ENCODE data around the gene MEX3A. TPM values are rescaled to one million over a fixed set of nuclear protein-coding genes. Genes with fewer than 3 reads are reported as not detected.

MEX3A gene
- total RNA-seq, 1 donor from 2014 or later = 1.2 TPM

GRCh38 chr1:156104065-156104810 lies 22.0 kb upstream of the MEX3A start:
- Mint-ChIP-seq H3K36me3 (ENCODE audit: low read depth) (no peaks in the 10 kb centered on the region), H3K4me1 (ENCODE audit: low read depth) (peaks cover 60% of the 10 kb centered on the region), H3K4me3 (ENCODE audit: low read depth) (no peak overlapping the region), H3K9me3 (no peaks in the 10 kb centered on the region), H3K27me3 (ENCODE audit: low read depth) (no peaks in the 10 kb centered on the region), H3K27ac (peak overlapping the region; percentile 100)
- no peak for DNase-seq (ENCODE audit: low spot score)
- intact Hi-C loops (cut with micrococcal nuclease) = no loop called here

GRCh38 chr1:156103521-156103947 lies 21.3 kb upstream of the MEX3A start:
- Mint-ChIP-seq H3K4me3 (ENCODE audit: low read depth) (no peak overlapping the region), H3K27me3 (ENCODE audit: low read depth) (no peaks in the 10 kb centered on the region), H3K36me3 (ENCODE audit: low read depth) (no peaks in the 10 kb centered on the region), H3K9me3 (no peaks in the 10 kb centered on the region), H3K4me1 (ENCODE audit: low read depth) (peaks cover 61% of the 10 kb centered on the region), H3K27ac (peak overlapping the region; percentile 100)
- no peak for DNase-seq (ENCODE audit: low spot score)
- intact Hi-C loops (cut with micrococcal nuclease) = no loop called here

- Mint-ChIP-seq H3K36me3 (ENCODE audit: low read depth) (no peaks in the 10 kb centered on the region), H3K4me1 (ENCODE audit: low read depth) (peaks cover 63% of the 10 kb centered on the region)
Measured at GRCh38 chr1:156102633-156103511, 20.6 kb upstream of the MEX3A start.

GRCh38 chr1:156101880-156102279 lies 19.6 kb upstream of the MEX3A start:
- Mint-ChIP-seq H3K4me3 (ENCODE audit: low read depth) (no peak overlapping the region), H3K27ac (peak overlapping the region; percentile 34)
- intact Hi-C loops (cut with micrococcal nuclease) = no loop called here

More at GRCh38 chr1:156102633-156103511, 20.6 kb upstream of the MEX3A start:
- Mint-ChIP-seq H3K4me3 (ENCODE audit: low read depth) (no peak overlapping the region), H3K27me3 (ENCODE audit: low read depth) (no peaks in the 10 kb centered on the region), H3K27ac (peak overlapping the region; percentile 39), H3K9me3 (no peaks in the 10 kb centered on the region)
- no peak for DNase-seq (ENCODE audit: low spot score)
- intact Hi-C loops (cut with micrococcal nuclease) = no loop called here

GRCh38 chr1:156100205-156100995 lies 18.1 kb upstream of the MEX3A start:
- no peak overlapping the region for H3K4me3 Mint-ChIP-seq (ENCODE audit: low read depth)
- H3K27ac Mint-ChIP-seq = peak overlapping the region; percentile 65
- peaks cover 70% of the 10 kb centered on the region for H3K4me1 Mint-ChIP-seq (ENCODE audit: low read depth)
- no peaks in the 10 kb centered on the region for H3K9me3 Mint-ChIP-seq
- H3K27me3 Mint-ChIP-seq (ENCODE audit: low read depth) = no peaks in the 10 kb centered on the region
- DNase-seq (ENCODE audit: low spot score) = no peak
- intact Hi-C loops (cut with micrococcal nuclease) = no loop called here
- no peaks in the 10 kb centered on the region for H3K36me3 Mint-ChIP-seq (ENCODE audit: low read depth)

More at GRCh38 chr1:156101880-156102279, 19.6 kb upstream of the MEX3A start:
- peaks cover 66% of the 10 kb centered on the region for H3K4me1 Mint-ChIP-seq (ENCODE audit: low read depth)
- H3K9me3 Mint-ChIP-seq = no peaks in the 10 kb centered on the region
- H3K36me3 Mint-ChIP-seq (ENCODE audit: low read depth) = no peaks in the 10 kb centered on the region
- H3K27me3 Mint-ChIP-seq (ENCODE audit: low read depth) = no peaks in the 10 kb centered on the region
- DNase-seq (ENCODE audit: low spot score) = no peak

- Mint-ChIP-seq H3K9me3 (no peaks in the 10 kb centered on the region), H3K36me3 (ENCODE audit: low read depth) (no peaks in the 10 kb centered on the region), H3K4me1 (ENCODE audit: low read depth) (peaks cover 59% of the 10 kb centered on the region), H3K27me3 (ENCODE audit: low read depth) (no peaks in the 10 kb centered on the region), H3K27ac (no peak overlapping the region), H3K4me3 (ENCODE audit: low read depth) (no peak overlapping the region)
- intact Hi-C loops (cut with micrococcal nuclease) = no loop called here
- no peak for DNase-seq (ENCODE audit: low spot score)
Measured at GRCh38 chr1:156099282-156099681, 17.0 kb upstream of the MEX3A start.

- H3K27me3 Mint-ChIP-seq (ENCODE audit: low read depth) = peaks cover 2% of the 10 kb centered on the region
- H3K4me1 Mint-ChIP-seq (ENCODE audit: low read depth) = peaks cover 55% of the 10 kb centered on the region
- DNase-seq (ENCODE audit: low spot score) = no peak
- H3K4me3 Mint-ChIP-seq (ENCODE audit: low read depth) = no peak overlapping the region
- H3K9me3 Mint-ChIP-seq = no peaks in the 10 kb centered on the region
- intact Hi-C loops (cut with micrococcal nuclease) = loop anchor here (1.0 kb wide), 1 partner anchor 8 kb away; no protein-coding TSS in a partner anchor
- H3K36me3 Mint-ChIP-seq (ENCODE audit: low read depth) = no peaks in the 10 kb centered on the region
- H3K27ac Mint-ChIP-seq = peak overlapping the region; percentile 95
Measured at GRCh38 chr1:156098784-156099183, 16.5 kb upstream of the MEX3A start.

- Mint-ChIP-seq H3K4me1 (ENCODE audit: low read depth) (peaks cover 45% of the 10 kb centered on the region), H3K9me3 (no peaks in the 10 kb centered on the region), H3K27ac (peak overlapping the region; percentile 95), H3K4me3 (ENCODE audit: low read depth) (peak overlapping the region; percentile 49), H3K27me3 (ENCODE audit: low read depth) (peaks cover 5% of the 10 kb centered on the region), H3K36me3 (ENCODE audit: low read depth) (no peaks in the 10 kb centered on the region)
- intact Hi-C loops (cut with micrococcal nuclease) = loop anchor here (1.0 to 2.0 kb wide), 5 partner anchors 9 to 125 kb away; partner anchors contain the start of gene LMNA
- no peak for DNase-seq (ENCODE audit: low spot score)
Measured at GRCh38 chr1:156097499-156098178, 15.4 kb upstream of the MEX3A start.

- peak; percentile 71 for DNase-seq (ENCODE audit: low spot score)
- no peaks in the 10 kb centered on the region for H3K36me3 Mint-ChIP-seq (ENCODE audit: low read depth)
- H3K27me3 Mint-ChIP-seq (ENCODE audit: low read depth) = peaks cover 5% of the 10 kb centered on the region
- peaks cover 45% of the 10 kb centered on the region for H3K4me1 Mint-ChIP-seq (ENCODE audit: low read depth)
- intact Hi-C loops (cut with micrococcal nuclease) = loop anchor here (1.0 to 2.0 kb wide), 5 partner anchors 17 to 126 kb away; partner anchors contain the start of gene LMNA
- peak overlapping the region; percentile 95 for H3K27ac Mint-ChIP-seq
- no peaks in the 10 kb centered on the region for H3K9me3 Mint-ChIP-seq
- peak overlapping the region; percentile 49 for H3K4me3 Mint-ChIP-seq (ENCODE audit: low read depth)
Measured at GRCh38 chr1:156096640-156097391, 14.6 kb upstream of the MEX3A start.

- H3K36me3 Mint-ChIP-seq (ENCODE audit: low read depth) = no peaks in the 10 kb centered on the region
- peaks cover 5% of the 10 kb centered on the region for H3K27me3 Mint-ChIP-seq (ENCODE audit: low read depth)
- intact Hi-C loops (cut with micrococcal nuclease) = loop anchor here (1.0 to 2.0 kb wide), 2 partner anchors 34 to 127 kb away; no protein-coding TSS in a partner anchor
- no peaks in the 10 kb centered on the region for H3K9me3 Mint-ChIP-seq
- DNase-seq (ENCODE audit: low spot score) = no peak
- H3K27ac Mint-ChIP-seq = peak overlapping the region; percentile 95
- H3K4me1 Mint-ChIP-seq (ENCODE audit: low read depth) = peaks cover 41% of the 10 kb centered on the region
- no peak overlapping the region for H3K4me3 Mint-ChIP-seq (ENCODE audit: low read depth)
Measured at GRCh38 chr1:156095906-156096508, 13.7 kb upstream of the MEX3A start.

GRCh38 chr1:156091610-156092009 lies 9.3 kb upstream of the MEX3A start:
- H3K4me1 Mint-ChIP-seq (ENCODE audit: low read depth) = peaks cover 14% of the 10 kb centered on the region
- peaks cover 14% of the 10 kb centered on the region for H3K27me3 Mint-ChIP-seq (ENCODE audit: low read depth)
- H3K36me3 Mint-ChIP-seq (ENCODE audit: low read depth) = no peaks in the 10 kb centered on the region
- DNase-seq (ENCODE audit: low spot score) = no peak
- H3K4me3 Mint-ChIP-seq (ENCODE audit: low read depth) = no peak overlapping the region
- intact Hi-C loops (cut with micrococcal nuclease) = no loop called here
- no peaks in the 10 kb centered on the region for H3K9me3 Mint-ChIP-seq
- no peak overlapping the region for H3K27ac Mint-ChIP-seq

All from activated T-helper 2 cell treated with anti-CD3 and anti-CD28 coated beads, Interferon-gamma antibody, Interleukin-2, Interleukin-4, amounts not matched to agents 10 μg/mL and 5 μg/mL and 100 μg/mL, durations not matched to agents 14 hours and 24 hours and 36 hours (primary cell).